NCI-H2081 treated with DMSO at 0.1 percent for 48 hours (cell line): Measurements from ENCODE around the gene MARK3.

Experiments used
- DNase-seq: peaks from one replicate; lab custom pipeline; 2025; lab: John Stamatoyannopoulos, UW

MARK3 gene

DNA sequence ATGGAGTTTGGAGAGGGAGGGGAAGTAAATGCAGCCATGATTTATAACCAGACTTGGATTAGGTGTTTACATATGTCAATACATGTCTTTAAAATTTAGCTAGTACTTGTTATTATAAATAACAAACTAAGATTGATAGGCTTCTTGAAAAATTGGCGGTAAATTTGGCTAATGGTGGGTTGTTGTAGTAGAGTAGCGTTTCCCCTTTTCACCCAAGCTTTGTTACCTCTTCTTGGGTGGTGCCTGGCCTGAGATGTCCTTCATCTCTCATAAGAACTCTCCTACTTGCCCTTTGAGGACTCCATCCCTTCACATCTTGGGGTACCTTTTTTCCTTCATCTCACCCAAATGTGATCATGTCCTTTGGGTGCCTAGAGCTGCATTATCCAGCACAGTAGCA, 11.2 kb downstream of the MARK3 start:
- no peak for DNase-seq

DNA sequence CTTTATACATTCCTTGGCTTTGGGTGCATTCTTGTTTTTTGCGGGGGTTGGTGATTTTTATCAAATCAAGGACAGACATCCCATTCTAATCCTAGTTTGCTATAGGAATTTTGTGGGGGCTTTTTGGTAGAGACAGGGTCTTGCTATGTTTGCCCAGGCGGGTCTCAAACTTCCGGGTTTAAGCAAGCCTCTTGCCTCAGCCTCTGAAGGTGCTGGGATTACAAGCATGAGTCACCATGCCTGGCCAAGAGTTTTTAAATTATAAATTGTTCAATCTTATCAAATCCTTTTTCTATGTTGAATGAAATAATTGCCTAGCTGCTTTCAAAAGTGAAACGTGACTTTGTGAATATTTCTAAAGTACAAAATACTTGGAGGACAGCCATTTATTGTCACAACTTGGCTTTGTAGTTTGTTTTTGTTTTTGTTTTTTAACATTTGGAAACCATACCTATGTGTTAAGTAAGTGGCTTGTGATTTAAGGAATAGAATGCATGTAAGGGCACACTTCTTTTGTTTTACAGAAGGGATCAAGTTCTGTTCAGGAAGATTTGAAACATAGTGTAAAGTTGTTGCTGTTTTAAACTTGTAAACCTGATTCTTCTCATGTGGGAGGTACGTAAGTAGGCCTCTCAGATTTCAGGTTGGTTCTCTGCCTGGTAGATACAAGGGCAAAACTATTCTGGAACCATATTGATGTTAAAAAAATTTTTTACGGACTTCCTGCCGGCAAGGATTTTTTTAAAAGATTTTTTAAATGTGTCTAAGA, 13.4 kb downstream of the MARK3 start:
- no peak for DNase-seq

DNA sequence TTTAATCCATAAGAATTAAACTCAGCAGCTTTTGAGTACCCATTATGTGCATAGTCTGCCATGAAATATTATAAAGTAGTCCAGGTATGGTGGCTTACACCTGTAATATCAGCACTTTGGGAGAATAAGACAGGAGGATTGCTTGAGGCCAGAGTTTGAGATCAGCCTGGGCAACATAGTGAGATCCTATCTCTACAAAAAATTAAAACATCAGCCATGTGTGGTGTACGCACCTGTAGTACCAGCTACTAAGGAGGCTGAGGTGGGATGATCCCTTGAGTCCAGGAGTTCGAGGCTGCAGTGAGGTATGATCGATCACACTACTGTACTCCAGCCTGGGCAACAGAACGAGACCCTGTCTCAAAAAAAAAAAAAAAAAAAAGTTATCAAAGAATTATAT, 15.3 kb downstream of the MARK3 start:
- no peak for DNase-seq

DNA sequence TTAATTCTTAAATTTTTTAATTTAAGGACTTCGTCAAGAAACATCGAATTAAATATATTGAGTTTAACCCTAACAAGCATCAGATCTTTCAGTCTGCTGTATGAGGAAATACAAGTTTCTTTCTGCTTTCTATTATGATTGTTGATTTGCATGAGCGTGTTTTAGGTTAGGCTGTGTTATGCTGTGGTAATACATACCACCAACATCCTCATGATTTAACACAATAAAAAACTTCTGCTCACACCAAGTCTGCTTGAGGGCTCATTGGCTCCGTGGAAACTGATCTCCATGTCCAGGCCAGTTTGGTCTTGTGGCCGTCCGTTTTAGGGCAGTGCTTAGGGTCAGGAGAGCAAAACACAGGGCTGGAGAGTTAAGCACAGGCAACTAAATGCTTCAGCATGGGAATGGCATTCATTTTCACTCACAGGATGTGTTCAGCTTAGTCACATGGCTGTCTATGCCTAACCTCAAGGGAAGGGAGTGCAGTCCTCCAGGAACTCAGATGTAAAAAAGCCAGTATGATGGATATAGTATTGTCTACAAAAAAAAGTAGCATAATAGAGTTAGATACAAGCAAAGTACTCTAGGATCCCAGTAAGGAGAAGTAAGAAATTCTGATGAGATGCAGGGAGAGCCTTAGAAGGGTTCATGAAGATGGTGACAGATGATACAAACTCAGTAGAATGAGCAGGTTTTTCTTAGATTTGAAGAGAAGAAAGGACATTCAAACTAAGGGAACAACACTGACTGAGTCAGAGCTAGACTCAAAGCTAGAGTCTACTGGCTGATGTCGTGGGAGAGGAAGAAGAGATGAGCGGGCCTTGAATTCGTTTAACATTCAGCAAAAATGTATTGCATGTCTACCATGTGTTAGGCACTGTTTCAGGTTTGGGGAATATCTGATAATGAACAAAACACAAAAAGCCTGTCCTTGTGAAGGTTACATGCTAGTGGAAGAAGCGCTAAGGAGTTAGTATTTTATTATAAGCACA, 16.3 kb downstream of the MARK3 start:
- no peak for DNase-seq

DNA sequence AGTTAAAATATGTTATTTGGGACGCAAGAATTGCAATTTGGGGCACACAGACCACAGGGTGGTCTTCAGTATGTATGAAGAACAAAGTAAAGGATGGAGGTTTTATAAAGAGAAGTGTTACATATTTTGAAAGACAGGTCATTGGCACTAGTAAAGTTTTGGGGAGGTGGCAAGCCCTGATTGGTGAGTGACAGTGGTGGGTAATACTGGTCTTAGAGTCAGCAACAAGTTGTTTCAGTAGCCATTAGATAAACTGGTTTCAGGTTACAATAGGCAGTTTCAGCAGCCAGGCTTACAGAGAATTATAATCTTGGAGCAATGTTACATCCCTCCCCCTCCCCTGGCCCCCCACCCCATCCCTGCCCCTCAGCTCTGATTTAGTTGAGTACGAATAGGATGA, 17.5 kb downstream of the MARK3 start:
- no peak for DNase-seq

DNA sequence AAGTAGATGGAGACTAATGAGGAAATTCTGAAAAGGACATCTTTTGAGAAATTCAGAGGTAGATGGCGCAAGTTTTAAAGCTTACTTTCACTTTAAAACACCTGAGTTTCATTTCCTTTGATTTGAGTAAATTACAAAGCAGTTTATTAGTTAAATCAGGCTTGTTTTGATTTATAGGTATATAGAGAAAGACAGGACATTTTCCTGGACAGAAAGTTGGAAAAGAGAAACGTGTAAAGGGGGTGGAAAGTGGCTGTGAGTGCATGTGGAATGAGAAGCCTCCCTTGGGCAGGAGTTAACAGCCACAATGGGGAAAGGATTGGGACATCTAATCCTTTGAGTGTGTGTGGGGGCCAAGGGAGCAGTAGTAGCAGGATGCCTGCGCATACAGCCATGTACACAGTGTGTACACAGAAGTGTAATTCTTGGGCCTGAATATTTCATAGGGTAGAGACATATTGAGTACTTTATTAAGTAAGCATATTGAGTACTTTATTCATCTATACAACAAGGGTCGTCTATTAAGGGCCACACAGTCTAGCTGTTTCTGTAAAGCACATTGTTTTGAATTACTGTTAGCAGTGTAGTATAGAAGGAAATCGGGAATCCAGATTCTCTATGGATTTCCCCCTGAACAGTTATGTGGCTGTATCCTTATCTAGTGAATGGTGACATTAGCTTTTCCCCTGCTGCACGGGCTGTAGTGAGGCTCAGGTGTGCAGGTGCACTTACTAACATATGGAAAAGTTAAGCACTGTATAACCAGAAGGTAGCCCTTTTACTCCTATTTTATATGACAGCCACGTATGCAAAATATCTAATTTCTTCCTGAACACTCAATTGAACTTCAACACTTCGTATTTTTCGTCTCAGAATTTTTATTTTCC, 19.1 kb downstream of the MARK3 start:
- DNase-seq = no peak

DNA sequence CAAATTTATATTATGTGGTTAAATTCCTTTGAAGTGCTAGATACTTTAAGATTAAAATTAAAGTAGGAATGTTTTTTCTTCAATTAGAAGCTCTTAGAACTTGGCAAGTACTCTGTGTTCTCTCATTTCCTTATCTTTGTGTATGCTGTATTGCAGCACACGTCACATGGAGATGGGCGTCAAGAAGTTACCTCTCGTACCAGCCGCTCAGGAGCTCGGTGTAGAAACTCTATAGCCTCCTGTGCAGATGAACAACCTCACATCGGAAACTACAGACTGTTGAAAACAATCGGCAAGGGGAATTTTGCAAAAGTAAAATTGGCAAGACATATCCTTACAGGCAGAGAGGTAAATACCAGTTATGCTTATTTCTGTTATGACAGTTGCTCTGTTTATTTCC, 19.7 kb downstream of the MARK3 start:
- no peak for DNase-seq

DNA sequence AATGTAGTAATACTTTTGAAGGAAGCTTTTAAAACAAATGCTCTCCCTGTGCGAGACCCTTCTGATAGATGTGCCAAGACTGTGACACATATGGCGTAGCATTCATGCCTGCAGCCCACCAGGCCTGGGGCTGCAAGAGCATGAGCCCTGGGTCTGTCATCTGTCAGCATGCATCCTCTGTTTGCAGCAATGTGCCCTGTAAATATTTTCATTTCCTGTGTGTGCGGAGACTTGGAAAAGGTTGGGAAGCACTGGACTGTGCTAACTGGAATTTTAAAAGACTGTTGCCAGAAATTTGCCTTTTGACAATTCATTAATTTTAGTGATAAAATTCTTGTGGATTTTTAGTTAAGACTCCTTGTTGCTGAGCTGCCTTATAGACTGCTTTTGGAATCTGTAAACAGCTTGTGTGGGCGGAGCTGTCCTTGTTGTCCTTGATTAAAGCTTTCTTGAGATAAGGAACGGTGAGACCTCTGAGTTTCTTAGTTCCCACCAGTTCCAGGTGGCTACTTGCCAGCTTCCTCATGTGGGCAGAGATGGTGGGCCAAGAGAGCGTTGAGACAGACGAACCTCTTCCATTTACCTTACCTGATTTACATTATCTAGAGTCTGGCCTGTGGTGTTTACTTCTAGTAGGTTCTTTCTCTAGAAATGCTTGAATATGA, 23.4 kb downstream of the MARK3 start:
- DNase-seq = no peak

DNA sequence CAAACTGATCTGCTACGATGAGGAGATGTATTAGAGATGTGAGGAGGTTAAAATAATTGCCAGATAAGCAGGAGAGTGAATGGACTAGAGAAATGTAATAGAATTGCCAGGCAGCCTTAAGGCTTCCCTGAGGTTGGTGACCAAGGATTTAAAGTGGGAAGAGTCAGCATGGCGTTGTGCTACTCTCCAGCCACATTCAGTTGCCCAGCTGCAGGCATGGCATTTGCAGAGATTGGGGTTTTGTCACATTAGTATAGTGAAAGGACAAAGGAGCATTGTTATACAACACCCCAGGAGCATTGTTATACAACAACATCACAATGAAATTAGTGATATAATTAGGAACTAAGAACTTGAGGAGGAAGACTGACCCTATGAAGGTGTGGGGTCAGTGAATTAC, 31.7 kb downstream of the MARK3 start:
- DNase-seq = no peak

DNA sequence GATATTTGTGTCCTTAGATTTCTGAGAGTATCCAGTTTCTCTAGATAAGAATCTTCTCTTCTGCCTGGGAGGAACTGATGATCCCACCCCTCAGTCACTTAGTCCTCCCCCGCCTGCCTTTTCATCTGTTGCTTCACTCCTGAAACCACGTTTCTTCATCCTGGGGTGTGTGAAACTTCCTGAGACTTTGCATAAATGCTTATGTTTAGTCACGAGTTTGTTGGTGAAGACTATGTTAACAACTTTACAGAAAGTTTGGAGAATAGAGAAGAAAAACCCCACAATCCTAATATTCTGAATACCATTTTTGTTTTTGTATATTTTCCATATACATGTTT, 33.2 kb downstream of the MARK3 start:
- DNase-seq = no peak

DNA sequence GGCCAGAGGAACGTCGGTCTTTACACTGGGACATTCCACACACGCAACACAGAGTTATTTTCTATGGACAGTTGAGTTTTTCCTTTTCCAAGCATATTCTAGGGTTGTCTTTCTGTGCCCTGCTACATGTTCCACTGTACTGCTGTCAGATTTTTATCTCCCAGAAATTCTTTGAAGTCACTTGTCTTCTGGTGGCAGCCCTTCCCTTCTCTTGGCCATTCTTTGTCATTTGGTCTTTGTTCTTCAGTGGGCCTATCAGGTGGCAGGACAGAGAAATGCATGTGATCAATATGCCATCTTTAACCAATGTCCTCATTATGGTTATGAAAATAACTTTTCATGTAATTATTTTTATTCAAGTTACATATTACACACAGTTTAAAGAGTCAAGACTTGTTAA, 36.3 kb downstream of the MARK3 start:
- DNase-seq = no peak

DNA sequence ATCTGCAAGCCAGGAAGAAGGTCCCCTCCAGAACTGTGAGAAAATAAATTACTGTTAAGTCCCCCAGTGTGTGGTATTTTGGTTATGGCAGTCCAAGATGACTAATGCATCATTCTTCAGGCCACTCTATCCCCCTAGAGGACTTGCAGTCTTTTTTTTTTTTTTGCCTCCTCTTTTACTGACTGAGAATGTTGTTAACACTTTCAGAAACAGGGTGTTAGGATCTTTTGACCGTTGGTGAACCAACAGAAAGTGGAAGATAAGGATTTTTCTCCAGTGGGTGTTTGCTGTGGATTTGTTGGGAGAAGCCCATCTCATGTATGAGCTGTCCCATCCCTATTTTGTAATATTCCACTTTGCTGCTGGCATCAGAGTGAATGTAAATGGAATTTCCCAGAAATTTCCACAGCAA, 37.8 kb downstream of the MARK3 start:
- no peak for DNase-seq

DNA sequence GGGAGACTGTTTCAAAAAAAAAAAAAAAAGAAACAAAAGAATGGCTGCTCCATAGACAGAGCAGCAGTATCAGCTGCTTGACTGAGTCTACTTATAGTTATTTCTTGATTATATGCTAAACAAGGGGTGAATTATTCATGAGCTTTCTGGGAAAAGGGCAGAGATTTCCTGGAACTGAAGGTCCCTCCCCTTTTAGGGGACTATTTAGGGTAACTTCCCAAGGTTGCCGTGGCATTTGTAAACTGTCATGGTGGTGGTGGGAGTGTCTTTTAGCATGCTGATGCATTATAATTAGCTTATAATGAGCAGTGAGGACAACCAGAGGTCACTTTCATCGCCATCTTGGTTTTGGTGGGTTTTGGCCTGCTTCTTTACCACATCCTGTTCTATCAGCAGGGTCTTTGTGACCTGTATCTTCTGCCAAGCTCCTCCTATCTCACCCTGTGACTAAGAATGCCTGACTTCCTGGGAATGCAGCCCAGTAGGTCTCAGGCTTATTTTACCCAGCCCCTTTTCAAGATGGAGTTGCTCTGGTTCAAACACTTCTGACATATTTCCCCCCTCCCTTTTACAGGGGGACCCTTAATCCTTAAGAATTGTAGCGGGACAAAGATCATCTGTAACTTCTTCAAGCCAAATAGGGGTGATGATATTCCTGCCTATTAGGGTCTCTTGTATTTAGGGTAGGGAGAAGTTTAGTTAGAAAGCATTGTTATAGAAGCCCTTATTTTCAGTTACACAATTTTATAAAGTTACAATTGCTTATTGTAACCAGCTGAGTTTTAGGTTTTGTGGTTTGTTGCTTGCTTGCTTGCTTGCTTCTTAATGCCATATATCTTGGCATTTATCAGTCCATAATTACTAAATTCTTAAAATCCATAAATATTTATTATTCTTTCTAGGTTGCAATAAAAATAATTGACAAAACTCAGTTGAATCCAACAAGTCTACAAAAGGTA, 42.5 kb downstream of the MARK3 start:
- DNase-seq = no peak

DNA sequence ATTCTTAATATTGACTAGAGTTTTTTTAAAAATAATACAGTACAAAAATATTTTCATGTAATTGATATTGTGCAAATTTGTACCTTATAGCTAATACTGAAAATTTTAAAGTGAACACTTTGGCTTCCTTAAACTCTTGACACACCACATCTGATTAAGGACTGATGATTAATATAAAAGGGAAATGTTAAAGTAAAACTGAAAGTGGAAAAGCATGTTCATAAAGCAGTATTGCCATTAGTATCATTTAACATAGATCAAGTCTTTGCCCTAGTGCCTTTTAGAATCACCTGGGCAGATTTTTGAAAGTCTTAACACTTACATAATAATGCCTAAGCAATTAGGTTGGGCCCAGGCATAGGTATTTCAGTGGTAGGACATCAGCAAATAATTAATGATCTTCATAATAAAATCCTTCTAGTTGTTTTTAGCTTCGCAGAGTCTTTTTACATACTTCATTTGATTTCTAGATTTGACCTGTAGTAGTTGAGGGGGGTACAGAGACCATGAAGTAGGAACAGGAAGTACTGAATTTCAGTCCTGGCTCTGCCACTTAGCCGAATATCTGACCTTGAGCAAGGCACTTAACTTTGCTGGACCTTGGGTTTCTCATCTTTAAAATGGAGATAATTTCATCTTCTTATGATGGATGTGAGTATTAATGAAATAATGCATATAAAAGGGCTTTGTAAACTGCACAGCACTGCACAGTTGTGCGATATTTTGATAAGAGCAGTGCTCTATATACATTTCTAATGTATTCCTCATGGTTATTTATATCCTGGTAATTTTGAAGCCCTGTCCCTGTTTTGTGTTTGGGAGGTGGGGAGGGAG, 43.7 kb downstream of the MARK3 start:
- no peak for DNase-seq

DNA sequence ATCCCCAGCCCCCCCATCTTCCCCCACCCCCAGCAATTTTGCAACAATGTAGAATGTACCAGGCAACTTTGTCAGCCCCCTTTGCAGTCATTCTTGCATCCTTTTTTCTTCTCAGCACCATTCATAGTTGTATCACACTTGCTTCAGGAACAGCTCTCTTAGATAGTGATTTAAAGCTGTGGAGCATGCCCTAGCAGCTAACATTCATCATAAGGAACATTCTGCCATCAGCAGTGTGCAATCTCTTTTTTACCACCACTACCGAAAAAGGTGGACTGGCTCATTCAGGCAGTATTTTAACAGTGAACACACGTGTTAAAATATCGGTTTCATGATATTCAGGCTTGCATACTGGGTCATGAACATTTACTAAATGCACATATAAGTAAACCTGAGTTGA, 45.1 kb downstream of the MARK3 start:
- DNase-seq = no peak

DNA sequence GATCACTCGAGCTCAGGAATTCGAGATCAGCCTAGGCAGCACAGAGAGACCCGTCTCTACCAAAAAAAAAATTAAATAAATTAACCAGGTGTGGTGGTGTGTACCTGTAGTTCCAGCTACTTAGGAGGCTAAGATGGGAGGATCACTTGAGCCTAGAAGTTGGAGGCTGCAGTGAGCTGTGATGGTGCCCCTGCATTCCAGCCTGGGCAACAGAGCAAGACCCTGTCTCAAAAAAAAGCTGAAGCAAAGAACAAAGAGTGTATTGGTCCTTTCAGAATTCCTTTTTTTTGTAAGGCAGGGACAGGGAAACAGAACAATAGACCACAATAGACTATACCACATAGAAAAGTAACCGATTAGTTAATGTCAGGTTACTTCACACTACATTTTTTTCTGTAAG, 47.4 kb downstream of the MARK3 start:
- no peak for DNase-seq

DNA sequence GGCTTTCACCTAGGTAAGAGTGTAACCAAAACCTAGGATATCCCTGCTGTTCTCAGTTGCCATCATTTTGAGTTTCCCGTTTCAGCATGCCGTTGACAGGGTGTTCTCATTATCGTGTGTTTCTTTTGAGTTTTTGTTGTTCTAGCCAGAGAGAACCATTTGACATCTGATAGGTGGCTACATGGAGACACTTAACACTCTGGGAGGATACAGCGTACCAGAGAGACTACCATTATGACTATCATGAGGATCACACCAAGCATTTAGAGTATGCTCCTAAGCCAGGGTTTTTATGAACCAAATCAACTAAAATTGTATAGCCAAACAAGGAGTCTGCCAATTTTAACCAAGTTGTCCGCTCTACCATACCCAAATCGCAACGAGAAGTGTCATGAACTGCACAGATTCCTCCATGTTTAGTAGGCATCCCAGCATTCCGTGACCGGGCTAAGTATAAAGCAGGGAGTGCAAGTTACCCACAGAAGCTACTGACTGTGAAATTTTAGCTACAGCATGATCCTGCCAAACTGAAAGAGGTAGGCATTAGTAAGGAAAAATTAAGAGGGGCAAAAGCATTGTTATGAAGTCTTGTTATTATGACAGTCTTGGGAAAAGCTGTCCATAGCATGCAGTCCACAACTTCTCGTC, 48.8 kb downstream of the MARK3 start:
- no peak for DNase-seq

DNA sequence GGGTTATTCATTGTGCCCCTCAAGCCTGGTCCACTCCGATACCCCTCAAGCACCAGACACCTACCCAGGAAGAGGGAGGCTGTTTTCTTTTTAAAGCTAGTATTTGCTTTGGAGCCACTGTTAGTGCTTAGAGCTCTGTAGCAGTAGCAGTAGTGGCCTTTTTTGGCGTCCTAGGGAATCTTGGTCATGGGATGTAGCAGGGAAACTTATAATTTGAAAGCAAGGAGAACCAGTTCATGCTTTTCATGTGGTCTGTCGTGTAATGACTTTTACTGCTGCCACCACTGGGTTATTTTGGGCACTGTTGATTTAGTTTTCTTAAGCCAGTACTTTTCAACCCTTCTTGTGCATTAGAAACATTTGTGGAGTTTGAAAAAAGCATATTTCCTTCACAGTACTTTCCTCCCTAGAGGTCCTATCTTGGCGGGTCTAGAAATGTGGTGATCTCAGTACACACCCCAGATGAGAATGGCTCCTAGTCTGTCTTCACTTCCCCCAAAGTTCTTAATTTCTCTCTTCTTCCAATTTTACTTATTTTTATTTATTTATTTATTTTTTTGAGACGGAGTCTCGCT, 49.7 kb downstream of the MARK3 start:
- DNase-seq = no peak

DNA sequence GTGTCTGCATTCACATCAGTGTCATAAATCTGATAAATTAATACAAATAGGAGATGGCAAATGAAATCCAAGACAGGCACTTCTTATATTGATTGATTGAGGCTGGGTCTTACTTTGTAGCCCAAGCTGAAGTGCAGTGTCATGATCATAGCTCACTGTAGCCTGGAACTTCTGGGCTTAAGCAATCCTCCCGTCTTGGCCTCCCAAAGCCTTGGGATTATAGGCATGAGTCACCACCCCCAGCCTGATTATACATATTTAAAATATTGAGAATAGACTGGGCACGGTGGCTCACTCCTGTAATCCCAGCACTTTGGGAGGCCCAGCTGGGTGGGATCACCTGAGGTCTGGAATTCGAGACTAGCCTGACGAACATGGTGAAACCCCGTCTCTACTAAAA, 51.3 kb downstream of the MARK3 start:
- DNase-seq = no peak
